GM21825 (cell line): ENCODE measurements around the gene CC2D2A.
"Not testable (repeated sequence)": the region's sequence is repeated elsewhere in the genome, so short reads cannot be mapped to it uniquely, and the experiment has no call there.

Experiments
- ATAC-seq: cut with Tn5 transposase; IDR thresholded peaks from one replicate; pipeline ENCODE4 v1.9.1; 2021; ENCODE audit warnings: mild to moderate bottlenecking, moderate library complexity; ENCODE audit not compliant: unreplicated experiment

CC2D2A gene

DNA sequence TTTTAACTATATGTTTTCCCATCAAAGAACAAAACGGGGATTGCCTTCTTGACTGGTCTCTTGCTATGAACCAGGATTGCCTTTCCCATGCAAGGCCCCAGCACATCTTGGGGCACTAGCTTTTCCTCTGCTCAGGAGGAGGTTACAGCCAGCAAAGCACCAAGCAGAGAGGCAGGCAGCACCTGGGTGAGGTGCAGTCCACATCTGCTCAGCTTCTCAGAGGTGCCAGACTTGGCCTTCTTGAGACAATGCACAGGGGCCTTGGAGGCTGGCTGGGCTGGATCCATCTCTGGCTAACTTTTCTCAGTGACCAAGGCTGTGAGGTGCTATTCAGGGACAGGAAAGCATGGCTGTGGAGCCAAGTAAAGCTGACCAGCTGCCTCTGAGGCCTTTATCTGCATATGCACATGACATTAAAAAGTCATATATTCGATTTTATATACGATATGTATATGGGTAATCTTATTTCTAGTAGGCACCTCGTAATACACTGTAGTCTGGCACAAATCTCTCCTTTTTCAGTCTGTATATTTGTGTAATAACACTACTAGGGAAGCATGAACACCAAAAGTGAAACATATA is 86.9 kb downstream of the CC2D2A start:
- no peak for ATAC-seq

- no peak for ATAC-seq
Measured at GRCh38 chr4:15557786-15558550, 88.3 kb downstream of the CC2D2A start.

GRCh38 chr4:15558561-15558960 is 88.9 kb downstream of the CC2D2A start:
- ATAC-seq, result no peak

DNA sequence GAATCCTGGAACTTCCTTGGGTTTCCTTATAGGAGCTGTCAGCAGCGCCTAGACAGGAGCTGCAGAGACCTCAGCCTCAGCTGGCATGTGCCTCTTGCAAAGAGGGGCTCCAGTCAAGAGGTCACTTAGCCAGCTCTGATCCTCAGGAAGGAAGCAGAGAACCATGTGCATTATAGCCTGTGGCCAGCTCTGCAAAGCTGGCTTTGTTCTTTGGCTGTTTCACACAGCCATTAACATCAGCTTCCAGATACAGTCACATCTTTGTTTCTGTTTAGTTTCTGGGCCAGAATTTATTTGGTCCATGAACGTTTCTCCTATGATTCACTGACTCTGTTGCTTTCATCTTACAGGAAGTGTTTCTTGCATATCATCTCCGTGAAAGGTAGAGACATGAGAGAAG is 92.4 kb downstream of the CC2D2A start:
- ATAC-seq, result no peak

DNA sequence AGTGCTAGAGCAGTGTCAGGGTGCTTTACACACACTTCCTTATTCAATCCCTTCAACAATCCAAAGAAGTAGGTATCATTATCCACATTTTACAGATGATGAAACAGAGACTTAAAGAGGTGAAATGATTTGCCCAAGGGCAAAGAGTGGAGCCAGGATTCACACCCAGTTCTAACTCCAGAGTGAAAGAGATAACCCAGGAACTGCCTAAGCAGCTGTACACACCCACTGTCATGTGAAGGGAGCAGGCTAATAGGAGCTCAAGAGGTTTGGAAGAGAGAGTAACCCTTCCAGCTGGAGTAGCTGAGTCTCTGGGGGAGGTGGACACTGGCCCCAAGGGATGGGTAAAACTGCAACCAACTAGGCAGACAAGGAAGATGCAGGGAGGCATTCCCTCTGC is 92.9 kb downstream of the CC2D2A start:
- ATAC-seq, result no peak

DNA sequence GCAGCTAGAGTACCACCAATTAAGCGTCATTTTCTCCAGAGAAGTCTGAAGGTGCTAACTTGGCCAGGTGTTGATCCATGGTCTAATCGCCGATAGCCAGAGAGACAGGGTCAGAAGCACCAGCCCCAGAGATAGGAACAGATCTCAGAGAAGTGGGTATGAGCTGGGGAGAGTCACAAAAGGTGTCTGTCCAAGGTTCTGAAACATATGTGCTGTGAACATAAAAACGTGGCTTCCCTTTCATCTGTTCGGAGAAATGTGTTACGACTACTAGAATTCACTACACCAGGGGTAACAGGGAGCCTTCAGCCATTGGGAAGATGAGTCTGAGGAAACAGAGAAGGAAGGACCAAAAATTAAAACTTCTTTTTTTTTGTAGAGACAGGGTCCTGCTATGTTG is 94.2 kb downstream of the CC2D2A start:
- ATAC-seq, result no peak

DNA sequence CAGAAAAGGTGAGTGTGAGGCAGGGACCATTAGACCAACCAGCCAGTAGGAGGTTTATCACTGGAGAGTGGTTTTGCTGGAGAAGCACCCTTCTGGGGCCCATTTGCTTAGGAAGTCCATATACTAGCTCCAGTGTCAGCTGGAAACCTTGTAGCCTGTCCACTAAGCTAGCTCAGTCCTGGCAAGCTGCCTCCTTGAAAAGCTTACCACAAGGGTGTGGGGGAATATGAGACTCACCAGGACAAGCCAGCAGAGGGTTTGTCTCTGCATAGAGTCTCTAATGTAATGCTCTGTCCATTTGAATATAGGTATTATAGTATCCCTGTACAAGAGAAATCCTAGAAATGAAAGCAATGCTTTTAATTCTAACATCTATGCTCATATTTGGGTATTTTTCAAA is 99.1 kb downstream of the CC2D2A start:
- ATAC-seq, result no peak

- ATAC-seq, result no peak
Measured at GRCh38 chr4:15569746-15570145, 100.1 kb downstream of the CC2D2A start.

GRCh38 chr4:15575966-15576365 is 106.3 kb downstream of the CC2D2A start:
- ATAC-seq, result no peak

- no peak for ATAC-seq
Measured at GRCh38 chr4:15577508-15577907, 107.8 kb downstream of the CC2D2A start.

DNA sequence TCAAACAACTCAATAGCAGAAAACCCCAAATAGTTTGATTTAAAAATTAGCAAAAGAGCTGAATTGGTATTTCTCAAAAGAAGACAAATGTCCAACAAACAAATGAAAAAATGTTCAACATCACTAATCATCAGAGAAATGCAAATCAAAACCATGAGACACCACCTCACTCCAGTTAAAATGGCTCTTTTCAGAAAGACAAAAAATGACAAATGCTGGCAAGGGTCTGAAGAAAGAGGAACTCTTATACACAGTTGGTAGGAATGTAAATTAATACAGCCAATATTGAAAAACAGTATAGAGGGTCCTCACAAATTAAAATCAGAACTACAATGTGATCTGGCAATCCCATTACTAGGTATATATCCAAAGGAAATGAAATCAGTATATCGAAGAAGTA is 115.1 kb downstream of the CC2D2A start:
- ATAC-seq, result no peak

DNA sequence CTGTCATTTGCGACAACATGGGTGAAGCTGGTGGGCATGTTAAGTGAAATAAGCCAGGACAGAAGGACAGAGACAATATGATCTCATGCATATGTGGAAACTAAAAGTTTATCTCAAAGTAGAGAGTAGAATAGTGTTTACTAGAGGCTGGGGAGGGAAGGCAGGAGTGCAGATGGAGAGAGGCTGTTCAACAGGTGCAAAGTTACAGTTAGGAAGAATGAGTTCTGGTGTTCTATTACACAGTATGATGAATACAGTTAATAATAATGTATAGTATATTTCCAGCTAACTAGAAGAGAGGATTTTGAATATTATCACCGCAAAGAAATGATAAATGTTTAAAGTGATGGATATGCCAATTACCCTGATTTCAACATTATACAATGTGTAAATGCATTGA is 115.6 kb downstream of the CC2D2A start:
- no peak for ATAC-seq

DNA sequence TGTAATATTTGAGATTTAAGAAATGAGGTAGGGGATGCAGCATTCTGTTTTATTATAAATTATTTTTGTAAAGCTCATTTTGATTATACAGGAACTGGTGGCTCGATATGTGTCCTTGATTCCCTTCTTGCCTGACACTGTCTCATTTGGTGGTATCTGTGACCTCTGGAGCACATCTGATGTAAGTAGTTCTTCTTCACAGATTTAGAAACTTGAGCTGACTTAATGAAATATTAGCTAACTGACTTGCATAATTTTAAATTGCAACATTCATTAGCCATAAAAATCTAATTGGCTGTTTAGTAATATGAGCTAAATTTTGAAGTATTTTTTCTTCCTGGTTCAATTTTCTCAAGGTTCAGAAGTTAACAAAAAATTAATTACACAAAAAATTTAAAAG is 116.4 kb downstream of the CC2D2A start:
- ATAC-seq, result no peak

- ATAC-seq, result no peak
Measured at GRCh38 chr4:15587649-15588048, 118.0 kb downstream of the CC2D2A start.

GRCh38 chr4:15592799-15593198 is 123.1 kb downstream of the CC2D2A start:
- no peak for ATAC-seq

DNA sequence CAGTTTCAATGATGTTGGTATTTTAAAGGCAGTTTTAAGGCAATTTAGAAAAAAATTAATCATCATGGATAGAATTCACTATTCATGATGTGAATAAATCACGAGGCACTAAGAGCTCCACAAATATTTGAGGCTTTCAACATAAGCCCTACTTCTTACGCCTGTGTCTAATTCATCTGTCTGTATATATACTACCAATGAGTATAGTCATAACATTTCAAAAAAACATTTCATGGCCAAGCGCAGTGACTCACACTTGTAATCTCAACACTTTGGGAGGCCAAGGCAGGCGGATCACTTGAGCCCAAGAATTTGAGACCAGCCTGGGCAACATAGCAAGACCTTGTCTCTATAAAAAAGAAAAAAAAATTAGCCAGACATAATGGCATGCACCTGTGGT is 129.0 kb downstream of the CC2D2A start:
- ATAC-seq, result no peak

DNA sequence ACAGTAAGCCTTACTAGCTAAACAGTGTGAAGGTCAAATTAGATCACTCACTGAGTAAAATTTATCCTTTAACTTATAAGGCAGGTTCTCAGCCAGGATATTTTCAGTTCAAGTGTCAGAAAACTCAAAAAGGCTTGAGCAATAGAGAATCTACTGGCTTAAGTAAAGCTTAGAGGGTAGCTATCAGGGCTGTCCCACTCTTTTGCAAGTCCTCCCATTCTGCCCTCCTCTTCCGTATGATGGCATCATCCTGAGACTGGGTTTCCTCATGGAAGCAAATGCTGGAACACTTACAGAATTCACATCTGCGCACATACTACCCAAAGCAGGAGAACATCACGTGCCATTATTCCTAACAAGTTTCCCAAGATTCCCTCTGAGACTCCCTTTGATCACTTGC is 130.5 kb downstream of the CC2D2A start:
- ATAC-seq, result no peak

GRCh38 chr4:15601862-15602261 is 132.2 kb downstream of the CC2D2A start:
- no peak for ATAC-seq

DNA sequence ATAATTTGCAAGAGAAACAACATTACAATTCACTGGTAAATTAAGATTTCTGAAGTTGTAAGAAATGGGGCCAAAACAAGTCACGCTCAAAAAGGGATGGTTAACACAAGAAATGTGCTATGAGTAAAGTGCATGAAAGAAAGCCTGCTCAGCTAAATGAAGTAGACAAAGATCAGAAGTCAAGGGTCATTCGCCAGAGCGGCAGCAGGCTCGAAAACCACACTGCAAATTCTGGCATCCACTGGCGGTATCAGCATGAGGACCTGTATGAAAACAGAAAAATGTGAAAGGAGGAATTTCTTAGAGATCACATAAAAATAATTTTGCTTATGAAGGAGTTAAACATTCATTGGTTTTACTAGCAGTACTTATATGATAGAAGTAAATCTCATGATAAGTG is 135.9 kb downstream of the CC2D2A start:
- ATAC-seq, result no peak

- ATAC-seq, result no peak
Measured at GRCh38 chr4:15610855-15611254, 141.2 kb downstream of the CC2D2A start.

DNA sequence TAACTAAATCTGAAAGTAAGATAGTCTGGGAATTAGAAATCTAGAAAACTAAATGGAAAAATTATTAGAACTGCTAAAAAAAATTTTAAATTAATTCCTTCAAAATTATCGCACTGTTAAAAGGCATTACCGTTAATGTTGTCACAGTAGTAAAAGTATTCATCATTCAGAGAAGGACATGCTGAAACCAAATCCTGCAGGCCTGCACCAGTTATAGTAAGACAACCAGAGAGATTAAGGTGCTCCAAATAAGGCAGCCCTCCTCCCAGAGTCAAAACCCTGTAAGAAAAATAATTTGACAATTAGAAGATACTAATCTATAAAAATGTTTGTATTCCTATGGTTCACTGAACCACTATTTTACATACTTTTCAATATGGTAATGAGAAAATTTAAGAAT is 142.5 kb downstream of the CC2D2A start:
- no peak for ATAC-seq

DNA sequence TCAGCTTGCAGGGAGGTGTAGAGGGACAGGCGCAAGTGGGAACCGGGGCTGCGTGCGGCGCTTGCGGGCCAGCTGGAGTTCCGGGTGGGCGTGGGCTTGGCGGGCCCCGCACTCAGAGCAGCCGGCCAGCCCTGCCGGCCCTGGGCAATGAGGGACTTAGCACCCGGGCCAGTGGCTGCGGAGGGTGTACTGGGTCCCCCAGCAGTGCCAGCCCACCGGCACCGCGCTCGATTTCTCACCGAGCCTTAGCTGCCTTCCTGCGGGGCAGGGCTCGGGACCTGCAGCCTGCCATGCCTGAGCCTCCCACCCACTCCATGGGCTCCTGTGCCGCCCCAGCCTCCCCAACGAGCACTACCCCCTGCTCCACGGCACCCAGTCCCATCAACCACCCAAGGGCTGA is 145.2 kb downstream of the CC2D2A start:
- ATAC-seq, result not testable (repeated sequence)

GRCh38 chr4:15617407-15617806 is 147.7 kb downstream of the CC2D2A start:
- not testable (repeated sequence) for ATAC-seq
